Aorta (tissue), 5 donors: ENCODE results near the gene BICRAL. TPM values are rescaled to one million over a fixed set of nuclear protein-coding genes. Genes with fewer than 3 reads are reported as not detected.

Source experiments
- ATAC-seq: fragments of 200-7000 bp; cut with Tn5 transposase; one replicate; pipeline ENCODE4 v1.9.1; 2022; ENCODE audit warnings: moderate library complexity; ENCODE audit not compliant: low FRiP score
- DNase-seq, 2 donors: peaks; one replicate each; pipeline ENCODE4 v3.0.0-alpha.2; 2020
- H3K27ac ChIP-seq, 2 donors: one replicate each; pipeline ENCODE4 v1.5.1; 2013; ENCODE audit warnings: low read length in 2 of 2, mild to moderate bottlenecking in 2 of 2, moderate library complexity in 2 of 2, control low read depth in 1 of 2, inconsistent platforms in 1 of 2, low read depth in 1 of 2
- H3K27me3 ChIP-seq, 2 donors: one replicate each; pipeline ENCODE4 v1.6.1; 2013; ENCODE audit warnings: control low read depth in 1 of 2, low read length in 1 of 2, mild to moderate bottlenecking in 1 of 2, moderate library complexity in 1 of 2; ENCODE audit not compliant: insufficient read depth in 2 of 2, control insufficient read depth in 1 of 2
- H3K36me3 ChIP-seq, 2 donors: one replicate each; pipeline ENCODE4 v1.6.1; 2013; ENCODE audit warnings: control low read depth in 1 of 2, low read length in 1 of 2, mild to moderate bottlenecking in 1 of 2; ENCODE audit not compliant: insufficient read depth in 2 of 2, control insufficient read depth in 1 of 2
- H3K4me1 ChIP-seq, 2 donors: one replicate each; pipeline ENCODE4 v1.6.1; 2013; ENCODE audit warnings: low read length in 2 of 2, control low read depth in 1 of 2, mild to moderate bottlenecking in 1 of 2, moderate library complexity in 1 of 2; ENCODE audit not compliant: insufficient read depth in 2 of 2, control insufficient read depth in 1 of 2
- H3K4me3 ChIP-seq, 2 donors: one replicate each; pipeline ENCODE4 v1.5.1; 2013; ENCODE audit warnings: low read length in 2 of 2, control low read depth in 1 of 2, mild to moderate bottlenecking in 1 of 2
- H3K9me3 ChIP-seq: one replicate; pipeline ENCODE4 v1.6.1; 2013; ENCODE audit warnings: mild to moderate bottlenecking, low read length; ENCODE audit not compliant: control insufficient read depth
- WGBS, 2 donors: extraction: QIAGEN DNeasy Blood & Tissue Kit; methylation state at CpG; one replicate each; pipeline ENCODE4 v1.1.7; 2013; 5-methylcytosine and 5-hydroxymethylcytosine counted together
- intact Hi-C, 2 donors: fragments of 100-400 bp; cut with DNase I; formaldehyde crosslinking; loops; one replicate each; pipeline versions ENCODE4 v1.14.2 to v1.15.0; 2022
- polyA plus RNA-seq, 2 donors: library from polyadenylated mRNA; stranded (reverse); fragments of 200-250 nt; gene quantifications; one replicate each; pipeline ENCODE4 v1.2.3, GENCODE V29; 2013
- total RNA-seq, 2 donors: library from RNA; stranded (reverse); fragmentation: NEBNext Ultra II Directional; extraction: Animal tissue kit (Norgen Biotek cat#: 25700); gene quantifications; one replicate each; pipeline ENCODE4 v1.2.1, GENCODE V29; 2021
- donor health status: healthy with polysubstance abuse.
- donor health status: Bipolar disorder and iron deficiency.
- donor health status: DM: no; HTN: no; CAD: no.
- donor health status: DM: no; HTN: no; CAD: no.
- donor health status: DM: yes; HTN: yes; CAD: no.

BICRAL gene
- total and polyA plus RNA-seq, 4 donors, result 4.8 to 21.1 (median 11.5) TPM

DNA sequence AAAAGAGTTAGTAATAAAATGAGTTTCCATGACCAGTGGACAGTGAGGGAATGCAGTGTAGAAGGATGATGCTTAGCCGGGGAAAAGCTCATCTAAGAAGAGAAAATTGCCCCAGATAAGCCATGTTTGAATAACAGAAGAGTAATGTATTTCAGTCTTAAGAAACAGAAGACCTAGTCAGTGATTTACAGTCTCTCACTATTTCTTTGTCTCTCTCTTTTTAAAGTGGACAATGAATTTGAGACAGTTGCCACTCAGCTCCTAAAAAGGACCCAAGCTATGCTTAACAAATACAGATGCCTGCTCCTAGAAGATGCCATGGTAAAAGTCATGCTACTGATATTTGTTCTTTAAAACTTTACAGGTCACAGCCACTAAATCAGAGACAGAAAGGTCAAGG lies 78.2 kb downstream of the BICRAL start:
- Histone ChIP-seq H3K9me3 (no peaks in the 10 kb centered on the region), H3K4me3 (no peak overlapping the region), H3K27me3 (no peaks in the 10 kb centered on the region), H3K4me1 (peaks cover 0 to 2% of the 10 kb centered on the region in 2 donors), H3K27ac (no peak overlapping the region), H3K36me3 (peaks cover 4 to 5% of the 10 kb centered on the region in 2 donors)
- DNase-seq (no peak), ATAC-seq (no peak)
- intact Hi-C loops, result loop anchor here in 1 of 2 donors (5.0 kb wide), 1 partner anchor 78 kb away; the partner anchor contains the start of gene BICRAL
- WGBS, 2 donors, result 90 to 91% methylated on average over 1 of the region's 1 CpG

DNA sequence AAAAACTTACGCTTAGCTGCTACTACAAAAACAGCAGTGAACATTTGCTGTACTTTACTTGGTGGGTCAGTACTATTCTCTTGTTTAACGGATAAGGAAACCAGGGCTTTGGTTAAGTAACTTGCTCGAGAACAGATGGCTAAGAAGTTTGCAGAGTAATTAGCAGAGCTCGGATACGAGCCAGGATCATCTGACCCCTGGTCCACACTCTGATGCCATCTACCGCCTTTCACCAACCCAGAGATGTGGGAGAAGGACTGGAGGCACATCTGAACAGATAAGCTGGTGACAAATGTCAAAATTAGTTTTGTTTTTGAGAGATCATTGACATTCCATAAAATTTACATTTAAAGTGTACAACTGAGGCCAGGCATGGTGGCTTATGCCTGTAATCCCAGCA lies 78.6 kb downstream of the BICRAL start:
- DNase-seq (no peak), ATAC-seq (no peak)
- Histone ChIP-seq H3K27me3 (no peaks in the 10 kb centered on the region), H3K27ac (no peak overlapping the region), H3K4me1 (peaks cover 0 to 2% of the 10 kb centered on the region in 2 donors), H3K9me3 (no peaks in the 10 kb centered on the region), H3K36me3 (peaks cover 4 to 5% of the 10 kb centered on the region in 2 donors), H3K4me3 (no peak overlapping the region)
- intact Hi-C loops, result loop anchor here in 1 of 2 donors (5.0 kb wide), 1 partner anchor 78 kb away; the partner anchor contains the start of gene BICRAL
- 92 to 93% methylated on average over 6 of the region's 6 CpGs for WGBS, 2 donors

DNA sequence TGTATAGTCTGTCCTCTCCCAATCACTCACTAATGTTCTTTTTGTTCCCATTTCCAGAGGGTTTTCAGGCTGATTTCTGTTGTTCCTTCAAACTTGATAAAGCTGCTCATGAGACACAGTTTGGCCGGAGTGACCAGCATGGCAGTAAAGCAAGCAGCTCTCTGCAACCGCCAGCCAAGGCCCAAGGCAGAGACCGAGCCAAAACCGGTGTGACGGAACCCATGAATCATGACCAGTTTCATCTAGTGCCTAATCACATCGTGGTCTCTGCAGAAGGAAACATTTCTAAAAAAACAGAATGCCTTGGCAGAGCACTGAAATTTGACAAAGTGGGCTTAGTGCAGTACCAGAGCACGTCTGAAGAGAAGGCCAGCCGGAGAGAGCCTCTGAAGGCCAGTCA lies 82.8 kb downstream of the BICRAL start:
- no peaks in the 10 kb centered on the region for H3K9me3 ChIP-seq
- ATAC-seq, result peak; percentile 74
- H3K27ac ChIP-seq, result peak overlapping the region; percentile 60 to 73
- intact Hi-C loops, result loop anchor here in 1 of 2 donors (5.0 kb wide), 1 partner anchor 82 kb away; the partner anchor contains the start of gene BICRAL
- H3K4me1 ChIP-seq, result peaks cover 0 to 2% of the 10 kb centered on the region in 2 donors
- DNase-seq, result peak; percentile 78 to 87
- no peaks in the 10 kb centered on the region for H3K27me3 ChIP-seq
- H3K4me3 ChIP-seq, result no peak overlapping the region
- 9 to 10% methylated on average over 8 of the region's 8 CpGs for WGBS, 2 donors
- peaks cover 3 to 11% of the 10 kb centered on the region in 2 donors for H3K36me3 ChIP-seq

DNA sequence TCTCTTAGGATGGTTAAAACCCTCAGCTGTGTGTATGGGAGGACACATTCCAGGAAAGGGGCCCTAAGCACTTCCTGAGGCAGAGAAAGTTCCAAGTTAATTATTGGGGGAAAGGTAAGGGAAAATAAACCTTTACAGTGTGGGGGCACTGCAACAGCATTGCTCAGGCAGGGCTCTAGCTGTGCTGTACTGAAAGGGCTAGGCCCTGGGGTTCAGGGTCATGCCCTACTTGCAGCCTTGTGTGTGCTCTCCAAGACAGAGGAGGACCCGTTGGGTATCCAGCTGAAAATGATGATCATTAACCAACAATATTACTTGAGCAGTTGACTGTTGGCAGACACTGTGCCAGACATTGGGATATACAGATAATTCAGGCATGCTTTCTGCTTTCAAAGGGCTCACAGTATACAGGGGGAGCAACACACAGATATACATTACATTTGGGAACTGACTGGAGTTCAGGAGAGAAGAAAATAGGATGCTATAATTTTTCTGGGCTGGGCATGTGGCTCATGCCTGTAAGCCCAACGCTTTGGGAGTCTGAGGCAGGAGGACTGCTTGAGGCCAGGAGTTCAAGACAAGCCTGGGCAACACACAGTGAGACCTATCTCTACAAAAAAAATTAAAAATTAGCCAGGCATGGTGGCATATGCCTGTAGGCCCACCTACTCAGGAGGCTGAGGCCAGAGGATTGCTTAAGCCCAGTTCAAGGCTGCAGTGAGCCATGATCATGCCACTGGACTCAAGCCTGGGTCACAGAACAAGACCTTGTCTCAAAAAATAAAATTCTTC lies 88.5 kb downstream of the BICRAL start:
- Histone ChIP-seq H3K9me3 (no peaks in the 10 kb centered on the region), H3K36me3 (peaks cover 2 to 7% of the 10 kb centered on the region in 2 donors), H3K4me1 (no peaks in the 10 kb centered on the region), H3K27ac (no peak overlapping the region), H3K27me3 (no peaks in the 10 kb centered on the region), H3K4me3 (no peak overlapping the region)
- ATAC-seq, result no peak
- 75 to 83% methylated on average over 2 of the region's 2 CpGs for WGBS, 2 donors
- DNase-seq, result no peak
- intact Hi-C loops, result no loop called here

DNA sequence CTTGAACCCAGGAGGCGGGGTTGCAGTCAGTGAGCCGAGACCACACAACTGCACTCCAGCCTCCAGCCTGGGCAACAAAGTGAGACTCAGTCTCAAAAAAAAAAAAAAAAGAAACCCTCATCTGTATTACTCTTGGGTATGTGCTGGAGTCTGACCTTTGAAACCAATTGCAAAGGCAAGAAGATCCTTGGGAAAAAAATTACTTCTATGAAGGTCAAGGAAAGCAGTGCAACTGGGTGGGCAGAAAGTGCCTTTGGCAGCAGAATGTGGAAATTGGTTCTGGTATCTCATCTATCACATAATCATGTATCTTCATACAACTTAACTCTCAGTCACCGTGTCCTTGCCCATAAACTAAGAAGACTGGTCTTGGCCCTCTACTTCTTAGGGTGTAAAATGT lies 89.9 kb downstream of the BICRAL start:
- WGBS, 2 donors, result 81 to 83% methylated on average over 3 of the region's 3 CpGs

DNA sequence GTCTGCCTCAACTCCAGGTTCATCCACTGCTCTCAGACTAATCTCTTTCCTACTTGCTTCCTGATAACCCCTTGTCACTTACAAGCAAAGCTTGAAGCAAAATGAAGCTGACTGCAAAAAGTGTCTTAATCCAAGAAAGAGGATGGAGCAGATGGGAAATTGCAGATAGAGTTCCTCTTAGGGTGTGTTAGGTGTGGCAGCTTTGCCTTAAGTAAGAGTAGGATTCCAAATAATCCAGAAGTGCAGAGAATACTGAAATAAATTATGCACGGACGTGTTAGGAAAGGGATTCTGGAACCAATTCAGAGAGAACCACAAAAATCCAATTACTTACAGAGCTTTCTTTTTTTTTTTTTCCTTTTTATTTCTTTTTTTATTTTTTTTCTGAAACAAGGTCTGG lies 91.5 kb downstream of the BICRAL start:
- Histone ChIP-seq H3K36me3 (peaks cover 0 to 2% of the 10 kb centered on the region in 2 donors), H3K4me1 (no peaks in the 10 kb centered on the region), H3K27ac (no peak overlapping the region), H3K4me3 (no peak overlapping the region), H3K9me3 (no peaks in the 10 kb centered on the region), H3K27me3 (no peaks in the 10 kb centered on the region)
- WGBS, 2 donors, result 36 to 54% methylated on average over 2 of the region's 2 CpGs
- no peak for DNase-seq
- ATAC-seq, result no peak
- intact Hi-C loops, result no loop called here

More for the DNA sequence above, 89.9 kb downstream of the BICRAL start:
- no peak for ATAC-seq
- Histone ChIP-seq H3K4me3 (no peak overlapping the region), H3K27me3 (no peaks in the 10 kb centered on the region), H3K4me1 (no peaks in the 10 kb centered on the region), H3K27ac (peak overlapping the region in 1 of 2 donors; percentile 25), H3K9me3 (no peaks in the 10 kb centered on the region), H3K36me3 (peaks cover 2 to 5% of the 10 kb centered on the region in 2 donors)
- intact Hi-C loops, result no loop called here
- DNase-seq, result no peak

DNA sequence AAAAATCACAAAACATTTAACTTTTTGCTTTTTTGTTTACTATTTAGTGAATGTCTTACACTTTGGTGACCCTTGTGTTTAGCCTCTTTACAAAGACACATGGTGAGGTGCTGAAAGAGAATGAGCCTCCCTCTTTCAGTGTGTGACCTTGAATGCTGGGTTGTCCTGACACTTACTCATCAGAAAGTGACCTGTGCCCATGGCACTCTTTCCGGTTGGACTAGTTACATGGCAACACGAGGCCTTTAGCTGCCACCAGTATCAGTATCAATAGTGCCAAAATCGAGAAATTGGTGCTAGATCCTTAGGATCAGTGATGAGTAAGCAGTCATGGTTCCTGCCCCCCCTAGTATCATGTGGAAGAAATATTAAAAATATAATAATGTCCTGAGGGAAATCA lies 95.8 kb downstream of the BICRAL start:
- intact Hi-C loops, result loop anchor here (1.0 to 5.0 kb wide), 5 partner anchors 95 to 216 kb away; partner anchors contain the start of genes TBCC (in 2 of the 2) and BICRAL (in 1 of the 2)
- ATAC-seq, result no peak
- WGBS, 2 donors, result 62 to 66% methylated on average over 3 of the region's 3 CpGs

DNA sequence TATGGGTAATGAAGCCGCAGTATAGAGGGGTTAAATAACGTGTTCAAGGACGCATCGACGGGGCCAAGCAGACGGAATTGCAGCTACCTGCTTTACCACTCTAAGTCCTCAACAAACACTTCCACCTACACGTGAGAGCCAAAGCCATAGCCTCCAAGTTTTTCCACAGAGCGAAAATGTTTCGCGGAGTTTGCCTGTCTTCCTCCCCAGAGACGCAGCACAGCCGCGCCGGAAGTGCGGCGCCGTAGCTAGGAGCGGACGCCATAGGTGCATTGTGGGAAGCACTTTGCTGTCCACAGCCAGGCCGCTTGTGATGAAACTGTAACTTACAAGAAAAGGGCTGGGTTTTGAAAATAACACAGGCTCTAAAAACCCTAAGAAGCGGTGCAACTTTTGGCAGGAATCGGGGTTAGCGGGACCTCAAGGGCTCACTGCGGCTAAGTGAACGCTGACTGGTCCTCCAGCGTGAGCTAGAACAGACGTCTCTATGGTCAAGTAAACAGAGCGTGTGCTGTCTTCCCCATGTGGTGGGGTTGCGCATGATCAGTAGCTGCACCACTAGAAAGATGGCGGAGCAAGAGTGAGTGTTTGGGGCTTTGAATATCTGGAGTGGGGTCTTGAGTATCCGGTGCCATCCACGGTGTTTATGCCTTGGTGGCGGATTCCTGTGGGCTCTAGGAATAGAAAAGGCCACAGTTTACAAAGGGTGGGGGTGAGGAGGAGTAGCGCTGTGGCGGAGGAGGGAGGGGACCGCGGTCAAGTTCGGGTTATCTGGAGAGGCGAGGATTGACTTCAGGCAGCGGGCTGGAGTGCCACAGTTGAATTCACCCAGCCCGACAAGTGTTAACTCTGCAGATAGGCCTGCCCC lies 97.8 kb downstream of the BICRAL start, which contains the start of gene RPL7L1:
RPL7L1 (plus strand) TSS at position 245 of the 868 bp plus-strand sequence; CDS start at position 540, 295 bp downstream.
- DNase-seq (peak; percentile 87 to 91), ATAC-seq (peak; percentile 99)
- WGBS, 2 donors, result 1% methylated on average over 41 of the region's 41 CpGs
- Histone ChIP-seq H3K4me3 (peak within 1 kb of the TSS; percentile 77 to 81), H3K27me3 (no peaks in the 10 kb centered on the region), H3K36me3 (peaks cover 2 to 11% of the 10 kb centered on the region in 2 donors), H3K4me1 (no peaks in the 10 kb centered on the region), H3K27ac (peak within 1 kb of the TSS; percentile 53 to 91), H3K9me3 (no peaks in the 10 kb centered on the region)
- intact Hi-C loops, result loop anchor here (5.0 kb wide), 4 partner anchors 97 to 217 kb away; partner anchors contain the start of genes TBCC (in 2 of the 2) and BICRAL (in 1 of the 2)

More for the DNA sequence above, 95.8 kb downstream of the BICRAL start:
- Histone ChIP-seq H3K27ac (peak overlapping the region in 1 of 2 donors; percentile 17), H3K36me3 (peaks cover 0 to 4% of the 10 kb centered on the region in 2 donors), H3K27me3 (no peaks in the 10 kb centered on the region), H3K4me1 (no peaks in the 10 kb centered on the region), H3K9me3 (no peaks in the 10 kb centered on the region), H3K4me3 (no peak overlapping the region)
- no peak for DNase-seq
